ENCODE data around the gene ME2.

ME2 gene

DNA sequence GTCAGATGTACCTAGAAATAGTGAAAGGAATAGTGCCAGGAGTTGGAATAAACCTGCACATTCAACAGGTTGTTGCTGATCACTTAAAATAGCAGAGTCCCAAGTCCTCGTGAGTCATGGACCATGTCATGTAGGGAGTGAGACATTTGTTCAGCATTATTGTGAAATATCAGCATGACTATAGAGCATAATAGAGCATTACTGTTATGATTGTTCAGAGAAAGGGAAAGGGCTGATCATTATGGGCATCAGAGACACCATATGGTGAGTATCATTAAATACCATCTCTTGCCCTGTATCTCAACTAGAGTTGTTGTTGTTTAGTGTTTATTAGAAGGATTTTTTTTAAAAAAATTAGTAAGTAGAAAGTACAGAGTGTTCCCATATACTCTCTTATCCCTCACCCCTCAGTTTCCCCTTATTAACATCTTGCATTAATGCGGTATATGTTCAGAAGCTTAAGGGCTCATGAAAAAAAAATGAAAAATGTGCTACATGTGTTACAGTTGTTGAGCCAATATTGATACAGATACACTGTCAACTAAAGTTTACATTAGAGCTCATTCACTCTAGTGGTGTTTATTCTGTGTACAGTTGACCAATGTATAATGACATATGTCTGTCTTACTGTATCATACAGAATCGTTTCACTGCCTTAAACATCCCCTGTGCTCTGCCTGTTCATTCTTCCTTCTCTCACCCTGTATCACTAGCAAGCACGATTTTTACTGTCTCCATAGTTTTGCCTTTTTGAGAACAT, 94.6 kb downstream of the ME2 start:
- DNase-seq (ENCODE audit: low read depth), result peak; percentile 34
- no peak for TF ChIP-seq CTCF (conservative IDR thresholded peaks at IDR 0.05; ENCODE audit: low read depth, low read length)
- H3K4me3 ChIP-seq (ENCODE audit: low read length), result no peak overlapping the region

GRCh38 chr18:50977037-50977760, 98.3 kb downstream of the ME2 start:
- no peak overlapping the region for H3K4me3 ChIP-seq (ENCODE audit: low read length)
- no peak for TF ChIP-seq CTCF (conservative IDR thresholded peaks at IDR 0.05; ENCODE audit: low read depth, low read length)
- no peak for DNase-seq (ENCODE audit: low read depth)

DNA sequence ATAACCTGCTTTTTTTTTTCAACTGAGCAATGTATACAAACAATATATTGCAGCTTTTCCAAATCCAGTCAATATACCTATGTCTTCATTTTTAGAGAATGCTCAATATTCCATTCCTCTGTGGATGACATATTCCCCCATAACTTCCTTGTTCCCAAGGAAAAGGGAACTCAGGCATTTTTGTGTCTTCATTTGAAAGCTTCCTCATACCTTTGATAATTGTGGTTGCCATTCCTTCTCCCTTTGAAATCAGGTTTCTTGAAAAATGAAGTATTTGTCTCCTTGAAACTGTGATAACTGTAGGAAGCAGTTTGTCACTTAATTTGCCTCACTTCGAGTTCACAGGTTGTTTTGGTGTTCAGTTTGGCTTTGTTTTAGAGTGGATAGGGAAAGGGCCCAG, 102.5 kb downstream of the ME2 start:
- TF ChIP-seq CTCF (conservative IDR thresholded peaks at IDR 0.05; ENCODE audit: low read depth, low read length), result no peak
- no peak overlapping the region for H3K4me3 ChIP-seq (ENCODE audit: low read length)
- no peak for DNase-seq (ENCODE audit: low read depth)

GRCh38 chr18:50982086-50982801, 103.3 kb downstream of the ME2 start:
- DNase-seq (ENCODE audit: low read depth), result no peak
- TF ChIP-seq CTCF (conservative IDR thresholded peaks at IDR 0.05; ENCODE audit: low read depth, low read length), result no peak
- no peak overlapping the region for H3K4me3 ChIP-seq (ENCODE audit: low read length)

- no peak for DNase-seq (ENCODE audit: low read depth)
- TF ChIP-seq CTCF (conservative IDR thresholded peaks at IDR 0.05; ENCODE audit: low read depth, low read length), result peak; percentile 20
- H3K4me3 ChIP-seq (ENCODE audit: low read length), result no peak overlapping the region
Observed at GRCh38 chr18:50982802-50983179, 103.9 kb downstream of the ME2 start.

GRCh38 chr18:50986360-50987087, 107.6 kb downstream of the ME2 start:
- no peak for TF ChIP-seq CTCF (conservative IDR thresholded peaks at IDR 0.05; ENCODE audit: low read depth, low read length)
- DNase-seq (ENCODE audit: low read depth), result no peak
- no peak overlapping the region for H3K4me3 ChIP-seq (ENCODE audit: low read length)

Data from retinal pigment epithelial cell (primary cell).